Measurements from ENCODE around the gene LRCH1.

GRCh38 chr13:46609726-46610125 is 56.8 kb downstream of the LRCH1 start:
- TF ChIP-seq CTCF (IDR thresholded peaks at IDR 0.05) = no peak
- no peak for TF ChIP-seq POLR2AphosphoS5 (IDR thresholded peaks at IDR 0.05)
